Activated naive CD4-positive, alpha-beta T cell treated with anti-CD3 and anti-CD28 coated beads, Interleukin-2, amount 50 U/mL, for 16 hours (primary cell): Measurements from ENCODE around the gene CDH4.

ENCODE experiments used
- DNase-seq: peaks from one replicate; pipeline ENCODE4 v3.0.0-alpha.2; 2020

CDH4 gene

GRCh38 chr20:61879303-61879620, 627.2 kb downstream of the CDH4 start:
- no peak for DNase-seq

DNA sequence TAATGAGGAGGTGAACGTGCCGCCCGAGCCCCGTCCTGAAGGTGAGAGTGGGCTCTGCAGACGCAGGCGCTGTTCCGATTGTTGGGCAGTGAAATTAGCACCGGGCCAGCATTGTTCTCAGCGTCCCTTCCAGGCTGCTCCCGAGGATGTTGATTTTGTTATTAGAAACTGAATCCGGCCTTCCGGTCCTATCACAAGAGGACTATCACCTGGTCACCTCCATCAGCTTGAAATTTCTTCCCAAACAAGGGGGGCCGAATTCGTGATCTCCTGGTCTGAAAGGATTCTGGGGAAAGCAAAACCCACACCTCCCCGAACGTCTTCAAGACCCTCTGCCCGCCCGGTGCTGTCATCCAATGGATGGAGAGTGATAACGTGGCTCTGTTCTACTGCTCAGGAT, 627.6 kb downstream of the CDH4 start:
- DNase-seq: no peak

- DNase-seq: no peak
These were observed 628.6 kb downstream of the CDH4 start for GRCh38 chr20:61880706-61881105.

DNA sequence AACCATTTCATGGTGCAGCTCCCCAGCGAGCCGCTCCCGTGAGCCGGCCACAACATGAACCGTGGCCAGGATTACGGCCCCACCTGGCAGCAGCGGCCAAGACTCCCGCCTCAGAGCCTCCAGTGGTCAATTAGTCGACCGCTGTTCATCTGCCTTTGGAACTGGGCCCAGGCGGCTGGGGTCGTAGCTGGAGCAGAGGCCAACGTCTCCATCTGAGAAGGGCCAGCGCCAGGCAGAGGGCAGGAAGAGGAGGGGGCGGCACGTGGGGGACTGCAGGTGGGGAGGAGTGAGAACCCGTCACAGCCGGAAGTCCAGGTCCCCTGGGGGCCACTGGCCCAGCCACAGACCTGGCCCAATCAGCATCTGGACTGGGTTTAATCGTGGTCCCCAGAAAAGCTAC, 629.4 kb downstream of the CDH4 start:
- no peak for DNase-seq

- DNase-seq: no peak
These were observed 629.8 kb downstream of the CDH4 start for GRCh38 chr20:61881861-61882260.

DNA sequence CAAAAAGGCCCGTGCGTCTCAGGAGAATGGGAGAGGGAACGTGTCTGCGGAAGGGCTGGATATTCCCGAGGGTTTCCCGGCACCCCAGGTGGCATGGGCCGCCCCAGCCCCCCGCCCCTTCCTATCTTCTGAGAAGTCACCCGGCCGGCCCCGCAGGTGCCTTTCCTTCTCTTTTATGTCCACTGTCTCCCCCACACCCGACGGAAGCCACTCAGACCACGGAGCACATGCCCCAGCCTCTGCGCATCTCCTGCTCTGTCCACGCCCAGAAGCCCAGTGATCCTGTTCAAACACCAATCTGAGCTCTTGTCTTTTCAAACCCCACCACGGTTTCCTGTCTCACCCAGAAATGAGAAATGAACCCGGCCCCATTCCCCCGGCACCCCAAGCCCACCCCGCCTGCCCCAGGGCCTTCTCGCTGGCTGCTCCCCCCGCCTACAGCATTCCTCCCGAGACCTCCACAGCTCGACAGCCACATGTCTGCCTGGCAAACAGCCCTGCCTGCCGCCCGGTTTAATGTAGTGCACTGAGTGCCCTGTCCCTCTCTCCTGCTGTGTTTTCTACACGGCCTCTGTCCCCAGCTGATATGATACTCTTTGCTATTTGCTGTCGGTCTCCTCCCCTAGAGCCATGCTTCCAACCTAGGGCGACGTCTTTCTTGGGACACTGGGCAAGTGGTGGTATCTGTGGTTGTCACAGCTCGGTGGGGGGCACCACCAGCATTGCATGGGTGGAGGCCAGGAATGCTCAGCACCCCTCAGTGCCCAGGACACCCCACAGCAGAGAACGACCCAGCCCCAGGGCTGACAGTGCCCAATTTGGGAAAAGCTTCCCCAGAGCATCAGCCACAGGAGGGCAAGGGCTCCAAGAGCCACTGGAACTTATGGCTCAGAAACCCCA, 630.9 kb downstream of the CDH4 start:
- DNase-seq: no peak

DNA sequence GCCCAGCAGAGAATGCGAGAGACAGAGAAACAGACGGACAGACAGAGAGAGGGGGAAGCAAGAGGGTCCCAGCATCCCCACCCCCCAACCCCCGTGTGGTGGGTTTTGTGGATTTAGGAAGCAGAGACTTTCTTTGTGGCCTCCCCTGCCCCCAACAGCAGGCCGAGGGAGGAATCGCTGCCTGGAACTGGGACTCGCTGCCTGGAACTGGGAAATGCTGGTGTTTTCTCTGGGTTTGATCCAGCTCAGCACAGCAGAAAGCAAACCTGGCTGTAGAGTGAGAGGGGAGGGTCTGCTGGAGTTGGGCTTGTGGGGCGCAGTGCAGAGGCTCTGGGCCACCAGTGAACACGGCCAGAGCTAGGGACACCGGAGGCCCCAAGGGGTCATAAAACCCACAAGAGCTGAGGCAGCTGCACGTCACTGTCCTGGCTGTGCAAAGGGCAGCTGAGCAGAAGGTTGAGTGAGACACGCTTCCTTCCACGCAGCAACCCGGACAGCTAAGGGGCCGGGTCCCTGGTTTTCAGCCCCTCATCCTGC, 631.9 kb downstream of the CDH4 start:
- DNase-seq: no peak

DNA sequence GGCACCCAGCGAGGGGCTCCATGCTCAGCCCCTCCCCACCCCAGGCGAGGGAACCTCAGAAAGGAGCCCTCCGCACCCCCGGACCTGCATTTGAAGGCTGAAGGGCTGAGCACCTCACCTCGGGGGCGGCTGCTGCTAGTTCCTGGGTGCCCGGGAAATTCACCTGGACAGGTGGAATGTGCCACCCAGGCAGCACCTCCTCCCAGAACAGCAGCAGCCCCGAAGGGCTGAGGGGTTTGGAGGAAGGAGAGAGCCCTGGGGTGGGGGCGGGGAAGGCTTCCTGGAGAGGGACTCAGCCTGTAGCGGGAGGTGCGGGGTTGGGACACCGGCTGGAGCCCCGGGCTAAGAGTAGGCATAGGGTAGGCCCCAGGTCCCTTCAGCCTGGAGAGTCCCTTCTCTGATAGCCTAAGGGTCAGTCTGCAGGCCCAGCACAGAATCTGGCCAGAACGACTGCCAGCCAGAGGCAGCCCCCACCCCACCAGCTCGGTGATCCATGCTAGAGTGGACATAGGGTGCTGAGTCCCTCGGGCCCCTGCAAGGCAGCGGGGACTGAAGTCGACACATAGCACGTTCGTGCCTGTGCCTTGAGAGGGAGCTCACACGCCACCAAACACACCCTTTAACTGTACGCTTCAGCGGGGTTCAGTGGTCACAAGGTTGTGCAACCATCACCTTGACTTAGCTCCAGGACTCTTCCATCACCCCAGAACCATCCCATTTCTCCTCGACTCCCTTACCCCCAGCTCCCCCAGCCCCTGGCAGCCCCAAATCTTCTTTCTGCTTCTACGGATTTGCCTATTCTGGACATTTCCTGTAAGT, 632.7 kb downstream of the CDH4 start:
- no peak for DNase-seq

DNA sequence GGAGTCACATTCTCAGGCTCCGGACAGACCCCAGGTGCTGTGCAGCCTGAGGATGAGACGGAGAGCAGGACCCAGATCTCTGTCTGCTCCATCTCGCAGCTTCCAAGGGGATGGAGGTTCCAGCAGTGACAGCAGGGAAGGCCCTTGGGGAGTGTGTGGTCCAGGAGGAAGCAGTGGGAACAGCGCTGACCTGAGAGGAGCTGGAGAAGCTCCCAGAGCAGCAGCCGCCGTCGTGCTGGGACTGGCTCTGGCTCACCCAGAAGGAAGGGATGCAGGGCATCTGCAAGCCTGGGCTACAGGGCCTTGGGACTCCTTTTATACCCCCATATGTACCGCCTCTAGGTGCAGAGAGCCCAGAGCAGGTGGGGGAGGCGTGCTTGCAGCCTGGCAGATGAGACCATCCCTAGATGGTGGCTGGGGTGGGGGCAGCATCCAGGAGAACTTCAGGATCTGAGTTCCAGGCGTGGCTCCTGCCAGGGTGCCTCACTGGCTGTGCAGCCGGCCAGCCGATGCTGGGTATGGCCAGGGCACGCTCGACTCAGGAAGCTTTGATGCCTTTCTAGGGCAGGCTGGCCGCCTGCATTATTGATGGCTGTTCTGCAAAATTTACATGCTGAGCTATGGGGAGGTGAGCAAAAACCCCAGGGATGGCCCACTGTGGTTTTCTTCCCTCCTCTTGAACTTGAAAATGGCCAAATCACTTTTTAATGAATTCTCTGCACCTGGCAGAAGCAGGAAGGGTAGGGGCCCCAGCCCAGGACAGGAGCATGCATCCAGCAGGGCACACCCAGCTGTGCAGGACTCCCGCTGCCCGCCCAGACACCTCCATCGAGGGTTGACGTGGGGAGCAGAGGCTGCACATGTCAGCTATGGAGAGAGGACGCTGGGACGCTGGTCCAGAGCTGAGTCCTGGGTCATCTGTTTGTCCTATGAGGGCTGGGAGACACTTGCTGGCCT, 634.0 kb downstream of the CDH4 start:
- DNase-seq: no peak

DNA sequence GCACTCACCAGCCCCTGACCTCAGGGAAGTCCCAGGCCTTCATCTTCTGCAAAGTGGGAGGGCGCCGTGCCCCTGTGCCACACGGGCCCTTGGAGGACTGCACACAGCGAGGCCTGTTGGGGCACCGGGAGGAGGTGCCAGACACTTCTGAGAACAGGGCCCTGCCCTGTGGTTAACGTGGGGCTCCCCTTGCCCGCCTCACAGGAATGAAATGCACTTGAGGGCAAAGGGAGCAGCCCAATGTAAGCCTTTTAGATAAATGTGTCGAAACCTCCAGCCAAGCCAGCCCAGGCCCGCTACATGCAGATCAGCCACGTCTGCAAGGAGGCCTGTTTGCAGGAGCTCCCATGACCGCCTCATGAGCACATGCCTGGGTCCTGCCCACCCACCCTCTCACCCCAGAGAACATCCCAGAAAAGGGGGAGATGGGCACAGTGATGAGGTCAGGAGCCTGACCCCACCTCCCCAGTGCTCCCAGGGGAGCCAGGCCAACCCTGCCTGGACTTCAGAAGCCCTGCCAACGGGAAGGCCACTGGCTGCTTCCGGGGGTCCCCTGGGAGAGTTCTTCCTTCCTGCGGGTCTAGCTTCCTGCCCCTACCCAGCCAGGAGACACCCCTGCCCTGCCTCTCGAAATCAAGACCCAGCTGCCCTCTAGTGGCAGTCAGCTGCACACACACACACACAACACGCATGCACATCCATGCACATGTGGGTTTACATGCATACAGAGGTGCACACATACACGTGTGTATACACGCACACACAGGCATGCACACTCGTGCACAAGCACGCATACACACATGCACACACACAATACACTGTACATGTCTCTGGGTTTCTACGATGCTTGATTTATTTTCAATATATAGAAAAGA, 634.9 kb downstream of the CDH4 start:
- no peak for DNase-seq

GRCh38 chr20:61887596-61888093, 635.6 kb downstream of the CDH4 start:
- no peak for DNase-seq

DNA sequence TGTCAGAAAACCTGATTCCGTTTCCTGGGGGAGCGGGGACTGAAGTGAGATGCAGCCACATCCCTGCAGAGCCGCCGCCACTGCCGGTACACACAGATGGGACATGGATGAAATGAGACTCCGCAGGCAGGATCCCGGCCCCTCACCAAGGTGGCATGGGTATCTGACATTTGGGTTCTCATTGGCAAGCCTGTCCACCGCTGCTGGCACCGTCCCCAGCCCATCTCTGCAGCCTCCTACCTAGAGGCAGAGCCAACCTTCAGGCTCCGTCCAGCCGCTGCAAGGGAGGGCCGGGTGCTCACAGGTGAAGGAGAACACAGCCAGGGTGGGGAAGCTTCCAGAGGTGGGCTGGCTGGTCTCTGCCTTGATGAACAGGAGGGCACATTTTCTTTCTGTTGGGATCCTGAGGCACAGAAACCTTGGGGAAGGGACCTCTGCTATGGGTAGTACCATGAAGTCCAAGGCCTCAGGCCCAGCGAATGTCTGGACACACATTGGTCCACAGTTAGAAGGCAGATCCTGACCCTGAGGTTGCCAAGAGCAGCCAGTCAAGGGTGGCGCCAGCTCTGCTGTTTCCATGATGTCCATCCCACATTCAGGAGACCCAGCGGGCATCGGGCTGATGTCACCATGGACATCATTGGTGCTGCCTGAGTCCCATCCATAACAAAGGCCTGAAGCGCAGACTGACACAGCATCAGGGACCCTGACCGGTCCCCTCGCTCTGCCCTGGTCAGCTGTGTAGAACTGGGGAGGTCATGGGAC, 636.2 kb downstream of the CDH4 start:
- DNase-seq: no peak

- DNase-seq: no peak
These were observed 637.6 kb downstream of the CDH4 start for GRCh38 chr20:61889659-61890058.

GRCh38 chr20:61890210-61890609, 638.1 kb downstream of the CDH4 start:
- DNase-seq: no peak

DNA sequence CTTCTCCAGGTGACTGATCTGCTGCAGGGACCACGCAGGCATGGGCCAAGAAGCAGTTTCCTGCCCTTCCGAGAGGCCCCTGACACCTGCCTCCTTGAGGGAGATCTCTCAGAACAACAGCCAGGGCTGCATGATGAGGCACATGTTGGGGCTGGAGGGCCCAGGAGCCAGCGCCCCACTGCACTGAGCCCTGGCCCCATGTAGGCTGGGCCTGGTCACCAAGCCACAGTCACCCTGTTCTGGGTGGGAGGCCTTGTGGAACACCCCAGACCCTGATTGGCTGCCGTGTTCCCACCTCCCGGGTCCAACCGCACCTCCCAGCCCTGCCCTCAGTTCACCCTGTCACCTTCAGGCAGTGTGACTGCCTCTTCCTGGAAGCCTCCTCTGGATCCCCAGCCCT, 639.4 kb downstream of the CDH4 start:
- DNase-seq: no peak

DNA sequence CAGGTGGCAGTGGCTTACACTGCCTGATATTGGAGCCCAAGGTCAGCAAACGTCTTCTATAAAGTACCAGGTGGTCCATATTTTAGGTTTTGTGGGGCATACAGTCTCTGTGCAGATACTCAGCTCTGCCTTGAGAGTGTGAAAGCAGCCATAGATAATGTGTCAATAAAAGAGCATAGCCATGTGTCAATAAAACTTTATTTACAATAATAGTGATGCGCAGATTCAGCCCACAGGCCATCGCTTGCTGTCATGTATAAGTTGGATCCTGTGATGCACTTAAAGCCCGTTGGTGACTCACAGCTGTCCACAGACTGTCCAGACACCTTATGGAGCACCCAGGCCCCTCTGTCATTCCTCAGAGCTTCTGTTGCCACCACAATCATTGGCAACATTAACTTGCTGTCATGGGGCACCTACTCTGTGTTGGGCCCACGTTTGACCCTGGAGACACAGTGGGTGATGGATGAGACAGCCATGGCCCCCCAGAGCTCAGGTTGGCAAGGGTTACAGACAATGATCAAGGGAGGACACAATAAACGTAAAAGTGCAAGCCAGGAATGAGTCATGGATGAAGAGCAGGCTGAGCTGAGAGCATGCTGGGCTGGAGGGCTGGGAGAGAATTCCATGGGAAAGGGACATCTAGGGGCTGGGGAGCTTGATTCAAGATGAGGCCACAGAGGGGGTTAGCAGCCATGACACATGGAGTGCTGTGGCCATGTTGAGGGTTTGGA, 640.0 kb downstream of the CDH4 start:
- DNase-seq: no peak

DNA sequence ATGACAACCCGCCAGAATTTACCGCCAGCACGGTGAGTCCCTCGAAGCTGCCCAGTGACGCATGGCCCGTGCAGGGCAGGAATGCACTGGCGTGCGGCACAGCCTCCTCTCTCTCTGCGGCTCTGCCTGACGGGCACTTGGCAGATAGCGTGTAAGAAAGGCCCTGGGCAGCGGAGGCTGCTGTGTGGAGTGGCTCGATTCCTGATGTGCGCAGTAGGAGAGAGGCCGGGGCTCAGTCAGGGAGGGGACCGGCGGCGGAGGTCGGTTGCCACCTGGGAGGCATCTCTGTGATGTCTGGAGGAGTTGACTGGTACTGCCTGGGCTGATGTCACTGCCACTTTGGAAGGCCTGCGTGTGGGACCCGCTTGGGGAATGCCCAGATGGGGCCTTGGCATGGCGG, 643.0 kb downstream of the CDH4 start:
- DNase-seq: no peak

GRCh38 chr20:61895686-61896057, 643.6 kb downstream of the CDH4 start:
- DNase-seq: no peak

DNA sequence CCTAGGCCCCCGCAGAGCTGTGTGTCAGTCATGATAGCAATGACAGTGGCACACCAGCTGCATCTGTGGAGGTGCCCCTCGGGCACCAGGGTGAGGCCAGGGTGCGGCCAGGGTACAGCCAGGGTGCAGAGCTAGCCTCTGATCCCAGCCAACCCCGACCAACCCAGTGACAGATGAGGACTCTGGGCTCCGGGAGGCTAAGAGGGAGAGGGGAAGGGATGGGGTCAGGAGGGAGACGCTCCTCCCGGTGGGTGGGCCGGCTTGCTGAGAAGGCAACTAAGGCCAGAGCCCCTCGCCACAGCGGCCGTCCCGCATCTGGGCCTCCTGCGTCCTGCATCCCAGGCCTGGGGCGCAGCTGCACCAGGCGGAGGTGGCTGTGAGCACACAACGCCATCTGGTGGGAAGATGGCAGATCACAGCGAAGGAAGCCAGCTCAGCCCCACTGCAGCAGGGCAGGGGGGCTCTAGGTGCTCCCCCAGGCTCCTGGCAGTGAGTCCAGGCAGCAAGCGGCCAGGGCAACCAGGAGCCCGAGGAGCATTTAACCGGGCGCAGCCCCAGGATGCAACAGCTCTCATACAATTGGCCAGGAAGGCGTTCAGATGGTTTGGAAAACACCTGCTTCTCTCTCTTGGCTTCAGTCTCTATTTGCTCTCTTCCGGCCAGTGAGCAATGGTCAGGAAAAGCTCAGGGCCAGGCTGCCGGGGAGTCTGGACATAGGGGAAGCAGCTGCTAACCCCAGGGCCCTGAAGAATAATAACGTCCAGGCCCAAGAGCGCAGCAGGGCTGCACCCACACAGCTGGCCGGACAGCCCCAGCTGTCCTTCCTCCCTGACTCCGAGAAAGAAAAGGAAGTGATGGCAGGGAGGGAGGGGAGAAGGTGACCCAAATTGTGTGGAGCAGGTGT, 644.2 kb downstream of the CDH4 start:
- no peak for DNase-seq
